NCI-H146 (cell line): Measurements from ENCODE around the gene MAP3K4.
A peak's percentile ranks its signal among the peaks of the same experiment; 100 is the strongest.

ENCODE experiments used
- DNase-seq: peaks from one replicate; lab custom pipeline; 2025; lab: John Stamatoyannopoulos, UW

The MAP3K4 gene

GRCh38 chr6:160991406-160992060 is at the start of gene MAP3K4:
TSS of gene MAP3K4 (plus strand) at chr6:160991769. CDS start at chr6:160991932, 163 bp downstream.
- DNase-seq = peak; percentile 91

- no peak for DNase-seq
Measured at GRCh38 chr6:160943997-160944396, 47.6 kb upstream of the MAP3K4 start.

GRCh38 chr6:160945516-160946177 is 45.9 kb upstream of the MAP3K4 start:
- no peak for DNase-seq

GRCh38 chr6:160949531-160949930 is 42.0 kb upstream of the MAP3K4 start:
- no peak for DNase-seq

- DNase-seq = no peak
Measured at GRCh38 chr6:160950507-160950906, 41.1 kb upstream of the MAP3K4 start.

- DNase-seq = no peak
Measured at GRCh38 chr6:160951187-160952030, 40.2 kb upstream of the MAP3K4 start.

GRCh38 chr6:160952633-160953281 is 38.8 kb upstream of the MAP3K4 start:
- no peak for DNase-seq

- DNase-seq = no peak
Measured at GRCh38 chr6:160955508-160956295, 35.9 kb upstream of the MAP3K4 start.

- no peak for DNase-seq
Measured at GRCh38 chr6:160956300-160957035, 35.1 kb upstream of the MAP3K4 start.

GRCh38 chr6:160959726-160960435 is 31.7 kb upstream of the MAP3K4 start:
- no peak for DNase-seq

GRCh38 chr6:160960839-160961238 is 30.7 kb upstream of the MAP3K4 start:
- DNase-seq = peak; percentile 21

- no peak for DNase-seq
Measured at GRCh38 chr6:160962835-160963623, 28.5 kb upstream of the MAP3K4 start.

GRCh38 chr6:160963651-160964050 is 27.9 kb upstream of the MAP3K4 start:
- DNase-seq = no peak

GRCh38 chr6:160965893-160966292 is 25.7 kb upstream of the MAP3K4 start:
- DNase-seq = no peak

GRCh38 chr6:160966493-160967229 is 24.9 kb upstream of the MAP3K4 start:
- no peak for DNase-seq

- no peak for DNase-seq
Measured at GRCh38 chr6:160967351-160967750, 24.2 kb upstream of the MAP3K4 start.

- DNase-seq = no peak
Measured at GRCh38 chr6:160967833-160968232, 23.7 kb upstream of the MAP3K4 start.

GRCh38 chr6:160971171-160971570 is 20.4 kb upstream of the MAP3K4 start:
- no peak for DNase-seq

- DNase-seq = peak; percentile 11
Measured at GRCh38 chr6:160972111-160972510, 19.5 kb upstream of the MAP3K4 start.
